Uterine smooth muscle cell (primary cell): ENCODE results near the gene UNC80. TPM values are rescaled to one million over a fixed set of nuclear protein-coding genes. Genes with fewer than 3 reads are reported as not detected.

Experiments
- total RNA-seq: library from RNA; depleted of rRNA; stranded (reverse); fragments of >200 nt; gene quantifications from 2 replicates; pipeline ENCODE4 v1.2.3, GENCODE V29; 2014

The UNC80 gene, protein sequence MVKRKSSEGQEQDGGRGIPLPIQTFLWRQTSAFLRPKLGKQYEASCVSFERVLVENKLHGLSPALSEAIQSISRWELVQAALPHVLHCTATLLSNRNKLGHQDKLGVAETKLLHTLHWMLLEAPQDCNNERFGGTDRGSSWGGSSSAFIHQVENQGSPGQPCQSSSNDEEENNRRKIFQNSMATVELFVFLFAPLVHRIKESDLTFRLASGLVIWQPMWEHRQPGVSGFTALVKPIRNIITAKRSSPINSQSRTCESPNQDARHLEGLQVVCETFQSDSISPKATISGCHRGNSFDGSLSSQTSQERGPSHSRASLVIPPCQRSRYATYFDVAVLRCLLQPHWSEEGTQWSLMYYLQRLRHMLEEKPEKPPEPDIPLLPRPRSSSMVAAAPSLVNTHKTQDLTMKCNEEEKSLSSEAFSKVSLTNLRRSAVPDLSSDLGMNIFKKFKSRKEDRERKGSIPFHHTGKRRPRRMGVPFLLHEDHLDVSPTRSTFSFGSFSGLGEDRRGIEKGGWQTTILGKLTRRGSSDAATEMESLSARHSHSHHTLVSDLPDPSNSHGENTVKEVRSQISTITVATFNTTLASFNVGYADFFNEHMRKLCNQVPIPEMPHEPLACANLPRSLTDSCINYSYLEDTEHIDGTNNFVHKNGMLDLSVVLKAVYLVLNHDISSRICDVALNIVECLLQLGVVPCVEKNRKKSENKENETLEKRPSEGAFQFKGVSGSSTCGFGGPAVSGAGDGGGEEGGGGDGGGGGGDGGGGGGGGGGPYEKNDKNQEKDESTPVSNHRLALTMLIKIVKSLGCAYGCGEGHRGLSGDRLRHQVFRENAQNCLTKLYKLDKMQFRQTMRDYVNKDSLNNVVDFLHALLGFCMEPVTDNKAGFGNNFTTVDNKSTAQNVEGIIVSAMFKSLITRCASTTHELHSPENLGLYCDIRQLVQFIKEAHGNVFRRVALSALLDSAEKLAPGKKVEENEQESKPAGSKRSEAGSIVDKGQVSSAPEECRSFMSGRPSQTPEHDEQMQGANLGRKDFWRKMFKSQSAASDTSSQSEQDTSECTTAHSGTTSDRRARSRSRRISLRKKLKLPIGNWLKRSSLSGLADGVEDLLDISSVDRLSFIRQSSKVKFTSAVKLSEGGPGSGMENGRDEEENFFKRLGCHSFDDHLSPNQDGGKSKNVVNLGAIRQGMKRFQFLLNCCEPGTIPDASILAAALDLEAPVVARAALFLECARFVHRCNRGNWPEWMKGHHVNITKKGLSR (N-terminal part only)
- under 0.01 TPM in 1 of 2 replicates, not detected in the other for total RNA-seq

DNA sequence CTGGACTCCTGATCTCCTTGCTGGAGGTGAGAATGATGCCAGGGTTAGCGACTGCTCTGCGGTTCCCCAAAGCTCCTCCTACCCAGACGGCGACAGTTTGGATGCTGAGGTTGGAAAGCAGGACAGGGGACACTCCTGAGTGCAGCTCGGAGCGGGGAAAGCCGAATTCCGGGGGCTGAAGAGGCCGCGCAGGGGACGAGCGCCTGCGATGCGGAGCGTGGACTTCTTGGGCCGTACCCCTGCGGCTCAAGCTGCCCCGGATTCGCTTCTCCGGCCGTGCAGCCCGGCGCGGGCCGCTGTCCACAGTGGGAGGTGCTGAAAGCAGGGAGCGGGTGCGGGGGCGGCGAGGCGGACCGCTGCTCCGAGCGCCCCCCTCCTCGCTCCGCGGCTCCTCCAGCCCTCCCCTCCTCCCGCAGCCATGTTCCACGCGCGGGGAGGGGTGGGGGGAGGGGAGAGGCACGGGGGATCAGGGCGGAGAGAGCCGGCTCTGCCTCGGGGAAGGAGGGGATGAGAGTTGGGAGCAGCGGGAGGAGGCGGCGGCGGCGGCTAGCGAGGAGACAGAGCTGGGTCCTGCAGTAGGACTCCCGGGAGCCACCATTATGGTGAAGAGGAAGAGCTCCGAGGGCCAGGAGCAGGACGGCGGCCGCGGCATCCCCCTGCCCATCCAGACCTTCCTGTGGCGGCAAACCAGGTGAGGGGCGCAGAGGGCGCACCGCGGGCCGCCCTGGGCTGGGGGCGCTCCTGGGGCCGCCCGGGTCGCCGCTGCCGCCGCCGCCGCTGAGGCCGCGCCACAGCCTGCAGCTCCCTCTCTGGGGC, at the start of gene UNC80:
Gene UNC80 (plus strand): TSS at position 359 of the 816 bp plus-strand sequence. CDS start 241 bp downstream, at position 600.

DNA sequence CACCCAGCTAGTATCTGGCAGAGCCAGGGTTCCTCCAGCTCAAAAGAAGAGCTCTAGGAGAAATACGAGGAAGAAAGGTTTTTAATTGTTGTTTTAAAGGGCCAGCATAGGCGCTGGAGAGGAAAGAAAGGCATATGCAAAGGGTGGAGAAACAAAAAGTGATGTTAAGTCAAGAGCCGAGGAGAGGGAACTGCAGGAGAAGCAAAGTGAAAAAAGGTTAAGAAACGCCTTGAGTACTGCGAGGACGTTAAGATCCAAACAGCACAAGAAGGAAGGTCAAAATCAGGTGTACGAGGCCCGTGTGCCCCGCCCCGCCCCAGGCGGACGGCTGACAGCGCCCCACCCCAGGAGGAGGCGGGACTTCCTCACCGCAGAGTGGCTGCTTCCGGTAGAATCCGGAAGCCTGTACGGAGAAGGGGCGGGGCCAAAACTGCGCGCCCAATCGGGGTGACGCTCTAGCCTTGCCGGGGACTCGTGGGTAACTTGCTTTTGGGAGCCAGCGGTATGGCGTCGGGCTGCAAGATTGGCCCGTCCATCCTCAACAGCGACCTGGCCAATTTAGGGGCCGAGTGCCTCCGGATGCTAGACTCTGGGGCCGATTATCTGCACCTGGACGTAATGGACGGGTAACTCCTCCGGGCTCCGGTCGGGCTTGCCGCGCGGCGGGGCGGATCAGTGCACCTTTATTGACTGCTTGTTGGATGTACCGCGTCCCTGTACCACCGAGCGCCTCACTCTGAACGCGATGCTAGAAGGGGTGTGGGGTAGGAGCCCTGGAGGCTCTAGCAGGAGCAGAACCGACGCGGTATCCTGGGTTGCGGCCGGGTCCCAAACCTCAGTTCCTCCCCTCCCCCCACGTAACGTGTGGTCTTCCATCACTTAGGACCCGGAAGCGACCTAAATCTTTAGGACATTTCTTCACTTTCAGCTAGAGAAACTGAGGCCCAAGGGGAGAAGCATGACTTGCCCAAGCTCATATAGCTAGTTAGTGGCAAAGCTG, 230.8 kb downstream of the UNC80 start, which contains the start of gene RPE:
Gene RPE (plus strand): TSS at position 481 of the 1,000 bp plus-strand sequence. CDS start 24 bp downstream, at position 505.

Other genes with a start within 250 kb of the UNC80 start
- 117 and 124 TPM in 2 replicates for gene RPE, start 230.8 kb downstream of the UNC80 start, total RNA-seq